NCI-H1930 (cell line): Measurements from ENCODE around the gene FGF7.
"Not testable (repeated sequence)": the region's sequence is repeated elsewhere in the genome, so short reads cannot be mapped to it uniquely, and the experiment has no call there.

Source experiments
- DNase-seq, 2 experiments: peaks; one replicate each; lab custom pipeline; 2025; lab: John Stamatoyannopoulos, UW

Gene FGF7

GRCh38 chr15:49439678-49440395 is 16.8 kb downstream of the FGF7 start:
- no peak for DNase-seq

GRCh38 chr15:49441356-49441755 is 18.3 kb downstream of the FGF7 start:
- DNase-seq, result no peak

- DNase-seq, result no peak
Observed at GRCh38 chr15:49441816-49442215, 18.8 kb downstream of the FGF7 start.

- no peak for DNase-seq
Observed at GRCh38 chr15:49452595-49452994, 29.6 kb downstream of the FGF7 start.

- DNase-seq, result no peak
Observed at GRCh38 chr15:49456166-49456565, 33.1 kb downstream of the FGF7 start.

GRCh38 chr15:49458145-49458544 is 35.1 kb downstream of the FGF7 start:
- DNase-seq, result no peak

- DNase-seq, result no peak
Observed at GRCh38 chr15:49460411-49460941, 37.4 kb downstream of the FGF7 start.

- DNase-seq, result no peak
Observed at GRCh38 chr15:49462232-49462844, 39.3 kb downstream of the FGF7 start.

GRCh38 chr15:49464522-49464921 is 41.5 kb downstream of the FGF7 start:
- no peak for DNase-seq

- no peak for DNase-seq
Observed at GRCh38 chr15:49466119-49466518, 43.1 kb downstream of the FGF7 start.

- no peak for DNase-seq
Observed at GRCh38 chr15:49467746-49468480, 44.9 kb downstream of the FGF7 start.

- DNase-seq, result no peak
Observed at GRCh38 chr15:49468481-49468839, 45.4 kb downstream of the FGF7 start.

- DNase-seq, result not testable (repeated sequence)
Observed at GRCh38 chr15:49471248-49471647, 48.2 kb downstream of the FGF7 start.

GRCh38 chr15:49471733-49472132 is 48.7 kb downstream of the FGF7 start:
- no peak for DNase-seq

GRCh38 chr15:49472338-49472737 is 49.3 kb downstream of the FGF7 start:
- no peak for DNase-seq

- DNase-seq, result no peak
Observed at GRCh38 chr15:49473031-49473430, 50.0 kb downstream of the FGF7 start.

GRCh38 chr15:49478021-49478420 is 55.0 kb downstream of the FGF7 start:
- not testable (repeated sequence) for DNase-seq

GRCh38 chr15:49478982-49479381 is 55.9 kb downstream of the FGF7 start:
- not testable (repeated sequence) for DNase-seq

GRCh38 chr15:49485401-49485800 is 62.4 kb downstream of the FGF7 start:
- DNase-seq, result not testable (repeated sequence)

- no peak for DNase-seq
Observed at GRCh38 chr15:49490966-49491365, 67.9 kb downstream of the FGF7 start.

- DNase-seq, result no peak
Observed at GRCh38 chr15:49492151-49492550, 69.1 kb downstream of the FGF7 start.

GRCh38 chr15:49492830-49493229 is 69.8 kb downstream of the FGF7 start:
- no peak for DNase-seq

GRCh38 chr15:49494842-49495241 is 71.8 kb downstream of the FGF7 start:
- no peak for DNase-seq
